Esophagus muscularis mucosa (tissue), 4 donors: Measurements from ENCODE around the gene DOCK6. TPM values are rescaled to one million over a fixed set of nuclear protein-coding genes. Genes with fewer than 3 reads are reported as not detected.
A peak's percentile ranks its signal among the peaks of the same experiment; 100 is the strongest.

Experiments
- DNase-seq: peaks from one replicate; pipeline ENCODE4 v3.0.0-alpha.2; 2017; ENCODE audit errors: extremely low spot score
- H3K27ac ChIP-seq, 4 donors: fragments of 200-600 bp; sonication (generic); replicated peaks in 1 of 4; 1 replicate in 3 of 4; 2 replicates in 1 of 4; pipeline ENCODE4 v1.5.1; 2016 to 2019; ENCODE audit warnings: mild to moderate bottlenecking in 1 of 4
- H3K27me3 ChIP-seq, 4 donors: fragments of 200-600 bp; sonication (generic); one replicate each; pipeline versions ENCODE4 v1.5.1 to v1.6.0; 2016 to 2019
- H3K36me3 ChIP-seq, 4 donors: fragments of 200-600 bp; sonication (generic); one replicate each; pipeline ENCODE4 v1.5.1; 2016 to 2019
- H3K4me1 ChIP-seq, 4 donors: fragments of 200-600 bp; sonication (generic); one replicate each; pipeline ENCODE4 v1.5.1; 2016 to 2019
- H3K4me3 ChIP-seq, 4 donors: fragments of 200-600 bp; sonication (generic); 1 replicate in 2 of 4; 2 replicates in 2 of 4; pipeline ENCODE4 v1.5.1; 2016 to 2019; ENCODE audit warnings: mild to moderate bottlenecking in 4 of 4, moderate library complexity in 1 of 4
- H3K9me3 ChIP-seq, 4 donors: fragments of 200-600 bp; sonication (generic); 1 replicate in 3 of 4; 2 replicates in 1 of 4; pipeline ENCODE4 v1.5.1; 2016 to 2019
- CTCF ChIP-seq, 3 experiments: fragments of 200-600 bp in 2 of 3; fragments of 450-650 bp in 1 of 3; sonication (generic) in 2 of 3; IDR thresholded peaks; one replicate each; pipeline ENCODE4 v1.5.1; 2017 to 2019; ENCODE audit warnings: antibody characterized with exemption in 3 of 3, mild to moderate bottlenecking in 2 of 3, moderate library complexity in 1 of 3
- EP300 ChIP-seq: sonication (generic); formaldehyde crosslinking; IDR thresholded peaks from one replicate; pipeline ENCODE4 v1.6.1; 2017; ENCODE audit warnings: antibody characterized with exemption
- POLR2A ChIP-seq: fragments of 450-650 bp; IDR thresholded peaks from one replicate; pipeline ENCODE4 v1.6.1; 2017; ENCODE audit warnings: antibody characterized with exemption, moderate library complexity, mild to moderate bottlenecking, low read depth
- POLR2AphosphoS5 ChIP-seq, 2 donors: sonication (generic); formaldehyde crosslinking; IDR thresholded peaks; one replicate each; pipeline ENCODE4 v1.6.1; 2017; ENCODE audit warnings: antibody characterized with exemption in 2 of 2
- WGBS: methylation state at CpG from one replicate; pipeline ENCODE4 v1.1.5; 2018; 5-methylcytosine and 5-hydroxymethylcytosine counted together
- intact Hi-C: fragments of 100-400 bp; cut with DNase I; formaldehyde crosslinking; loops from one replicate; pipeline ENCODE4 v1.15.1; 2023
- total RNA-seq, 4 donors: library from RNA; depleted of rRNA; stranded (reverse); fragments of >200 nt; gene quantifications; one replicate each; pipeline versions ENCODE4 v1.1.0 to v1.2.1, GENCODE V29; 2016

The DOCK6 gene
- total RNA-seq, 4 donors from 2014 or later: 32.6 to 51.0 (median 40.1) TPM

GRCh38 chr19:11265177-11265784 is 3.0 kb upstream of the DOCK6 start:
- H3K36me3 ChIP-seq: no peaks in the 10 kb centered on the region
- intact Hi-C loops: no loop called here
- H3K27me3 ChIP-seq: no peaks in the 10 kb centered on the region
- H3K27ac ChIP-seq: peak overlapping the region; percentile 33 to 52 (median 39)
- 99% methylated on average over 6 of the region's 6 CpGs for WGBS
- no peak overlapping the region for H3K4me3 ChIP-seq
- no peaks in the 10 kb centered on the region for H3K9me3 ChIP-seq
- H3K4me1 ChIP-seq: peaks cover 32 to 53% (median 46%) of the 10 kb centered on the region in 4 donors
- no peak for DNase-seq
- TF ChIP-seq POLR2AphosphoS5 (IDR thresholded peaks at IDR 0.05) (no peak), EP300 (no peak), POLR2A (no peak), CTCF (IDR thresholded peaks at IDR 0.05) (no peak)

GRCh38 chr19:11264452-11265176 is 2.3 kb upstream of the DOCK6 start:
- Histone ChIP-seq H3K36me3 (no peaks in the 10 kb centered on the region), H3K27ac (peak overlapping the region; percentile 33 to 52 (median 39)), H3K4me3 (no peak overlapping the region), H3K9me3 (no peaks in the 10 kb centered on the region), H3K4me1 (peaks cover 28 to 49% (median 41%) of the 10 kb centered on the region in 4 donors), H3K27me3 (no peaks in the 10 kb centered on the region)
- TF ChIP-seq POLR2A (no peak), POLR2AphosphoS5 (IDR thresholded peaks at IDR 0.05) (peak; percentile 42 to 78), EP300 (no peak)
- intact Hi-C loops: no loop called here
- 88% methylated on average over 19 of the region's 19 CpGs for WGBS
- DNase-seq: no peak

GRCh38 chr19:11263726-11264125 is 1.4 kb upstream of the DOCK6 start:
- no peak overlapping the region for H3K4me3 ChIP-seq
- no peak for TF ChIP-seq CTCF (IDR thresholded peaks at IDR 0.05)
- TF ChIP-seq POLR2AphosphoS5 (IDR thresholded peaks at IDR 0.05): no peak
- TF ChIP-seq EP300: no peak
- no peak for TF ChIP-seq POLR2A
- no peaks in the 10 kb centered on the region for H3K36me3 ChIP-seq
- WGBS: 95% methylated on average over 6 of the region's 6 CpGs
- H3K9me3 ChIP-seq: no peaks in the 10 kb centered on the region
- peak overlapping the region in 2 of 4 donors; percentile 33 to 40 for H3K27ac ChIP-seq
- DNase-seq: no peak
- no peaks in the 10 kb centered on the region for H3K27me3 ChIP-seq
- H3K4me1 ChIP-seq: peaks cover 22 to 40% (median 33%) of the 10 kb centered on the region in 4 donors
- intact Hi-C loops: no loop called here

- DNase-seq: no peak
- no peak for TF ChIP-seq POLR2AphosphoS5 (IDR thresholded peaks at IDR 0.05)
- TF ChIP-seq EP300: no peak
- TF ChIP-seq POLR2A: no peak
- TF ChIP-seq CTCF (IDR thresholded peaks at IDR 0.05): no peak
- WGBS: 36% methylated on average over 15 of the region's 18 CpGs
- H3K9me3 ChIP-seq: no peaks in the 10 kb centered on the region
- H3K27me3 ChIP-seq: no peaks in the 10 kb centered on the region
- H3K4me1 ChIP-seq: peaks cover 12 to 27% (median 24%) of the 10 kb centered on the region in 4 donors
- H3K4me3 ChIP-seq: peak overlapping the region; percentile 92 to 99 (median 98)
- no peaks in the 10 kb centered on the region for H3K36me3 ChIP-seq
- peak overlapping the region; percentile 87 to 90 (median 88) for H3K27ac ChIP-seq
- intact Hi-C loops: no loop called here
These were observed 823 bp downstream of the DOCK6 start for GRCh38 chr19:11261431-11261970.

- no peak for TF ChIP-seq EP300
- no peak for TF ChIP-seq POLR2AphosphoS5 (IDR thresholded peaks at IDR 0.05)
- Histone ChIP-seq H3K27ac (peak overlapping the region; percentile 87 to 90 (median 88)), H3K9me3 (no peaks in the 10 kb centered on the region), H3K4me3 (peak overlapping the region; percentile 92 to 99 (median 98)), H3K4me1 (peaks cover 12 to 31% (median 27%) of the 10 kb centered on the region in 4 donors), H3K36me3 (no peaks in the 10 kb centered on the region), H3K27me3 (no peaks in the 10 kb centered on the region)
- WGBS: 83% methylated on average over 5 of the region's 5 CpGs
- no peak for DNase-seq
- intact Hi-C loops: no loop called here
These were observed 1.3 kb downstream of the DOCK6 start for GRCh38 chr19:11260996-11261395.
